ENCODE measurements around the gene SDHC.
"Not testable (repeated sequence)": the region's sequence is repeated elsewhere in the genome, so short reads cannot be mapped to it uniquely, and the experiment has no call there.

SDHC gene

GRCh38 chr1:161398900-161399256 is 84.7 kb downstream of the SDHC start:
- DNase-seq (ENCODE audit: low read depth, low spot score): no peak
- Histone ChIP-seq H3K9me3 (ENCODE audit: low read depth, low read length) (no peaks in the 10 kb centered on the region), H3K27ac (peak overlapping the region; percentile 99), H3K9ac (ENCODE audit: insufficient read length) (peak overlapping the region; percentile 95), H3K36me3 (ENCODE audit: insufficient read depth, low read length) (no peaks in the 10 kb centered on the region), H3K4me3 (peak overlapping the region; percentile 89)
- TF ChIP-seq FOXP2 (optimal IDR thresholded peaks at IDR 0.05; ENCODE audit: control extremely low read depth, extremely low read length, insufficient read depth) (no peak), EZH2 (IDR thresholded peaks at IDR 0.05) (no peak), POLR2AphosphoS5 (IDR thresholded peaks at IDR 0.05; ENCODE audit: borderline replicate concordance, low read depth, low read length) (no peak)

- TF ChIP-seq FOXP2 (optimal IDR thresholded peaks at IDR 0.05; ENCODE audit: control extremely low read depth, extremely low read length, insufficient read depth) (no peak), POLR2AphosphoS5 (IDR thresholded peaks at IDR 0.05; ENCODE audit: borderline replicate concordance, low read depth, low read length) (peak; percentile 89)
- peak overlapping the region; percentile 99 for H3K27ac ChIP-seq
- peak overlapping the region; percentile 89 for H3K4me3 ChIP-seq
- H3K9ac ChIP-seq (ENCODE audit: insufficient read length): peak overlapping the region; percentile 95
- no peaks in the 10 kb centered on the region for H3K9me3 ChIP-seq (ENCODE audit: low read depth, low read length)
- no peaks in the 10 kb centered on the region for H3K36me3 ChIP-seq (ENCODE audit: insufficient read depth, low read length)
- no peak for DNase-seq (ENCODE audit: low read depth, low spot score)
These were observed 85.2 kb downstream of the SDHC start for GRCh38 chr1:161399257-161399998.

GRCh38 chr1:161402446-161402845 is 88.3 kb downstream of the SDHC start:
- DNase-seq (ENCODE audit: low read depth, low spot score): no peak
- TF ChIP-seq EZH2 (IDR thresholded peaks at IDR 0.05) (no peak), FOXP2 (optimal IDR thresholded peaks at IDR 0.05; ENCODE audit: control extremely low read depth, extremely low read length, insufficient read depth) (no peak), POLR2AphosphoS5 (IDR thresholded peaks at IDR 0.05; ENCODE audit: borderline replicate concordance, low read depth, low read length) (no peak)
- H3K27ac ChIP-seq: no peak overlapping the region
- H3K36me3 ChIP-seq (ENCODE audit: insufficient read depth, low read length): no peaks in the 10 kb centered on the region
- H3K4me3 ChIP-seq: no peak overlapping the region
- no peaks in the 10 kb centered on the region for H3K9me3 ChIP-seq (ENCODE audit: low read depth, low read length)
- no peak overlapping the region for H3K9ac ChIP-seq (ENCODE audit: insufficient read length)

GRCh38 chr1:161404051-161404597 is 89.9 kb downstream of the SDHC start:
- Histone ChIP-seq H3K9me3 (ENCODE audit: low read depth, low read length) (no peaks in the 10 kb centered on the region), H3K36me3 (ENCODE audit: insufficient read depth, low read length) (no peaks in the 10 kb centered on the region), H3K9ac (ENCODE audit: insufficient read length) (no peak overlapping the region), H3K27ac (no peak overlapping the region), H3K4me3 (no peak overlapping the region)
- TF ChIP-seq POLR2AphosphoS5 (IDR thresholded peaks at IDR 0.05; ENCODE audit: borderline replicate concordance, low read depth, low read length): no peak
- DNase-seq (ENCODE audit: low read depth, low spot score): no peak

- not testable (repeated sequence) for H3K9ac ChIP-seq (ENCODE audit: insufficient read length); DNase-seq (ENCODE audit: low read depth, low spot score); H3K4me3 ChIP-seq; H3K27ac ChIP-seq; H3K36me3 ChIP-seq (ENCODE audit: insufficient read depth, low read length); H3K9me3 ChIP-seq (ENCODE audit: low read depth, low read length)
These were observed 92.4 kb downstream of the SDHC start for GRCh38 chr1:161406551-161406950.

- no peak overlapping the region for H3K27ac ChIP-seq
- H3K9ac ChIP-seq (ENCODE audit: insufficient read length): no peak overlapping the region
- no peaks in the 10 kb centered on the region for H3K36me3 ChIP-seq (ENCODE audit: insufficient read depth, low read length)
- no peaks in the 10 kb centered on the region for H3K9me3 ChIP-seq (ENCODE audit: low read depth, low read length)
- H3K4me3 ChIP-seq: no peak overlapping the region
- DNase-seq (ENCODE audit: low read depth, low spot score): no peak
- no peak for TF ChIP-seq POLR2AphosphoS5 (IDR thresholded peaks at IDR 0.05; ENCODE audit: borderline replicate concordance, low read depth, low read length)
- TF ChIP-seq FOXP2 (optimal IDR thresholded peaks at IDR 0.05; ENCODE audit: control extremely low read depth, extremely low read length, insufficient read depth): no peak
- TF ChIP-seq EZH2 (IDR thresholded peaks at IDR 0.05): no peak
These were observed 93.3 kb downstream of the SDHC start for GRCh38 chr1:161407451-161407985.

- no peaks in the 10 kb centered on the region for H3K36me3 ChIP-seq (ENCODE audit: insufficient read depth, low read length)
- DNase-seq (ENCODE audit: low read depth, low spot score): no peak
- H3K4me3 ChIP-seq: no peak overlapping the region
- H3K9me3 ChIP-seq (ENCODE audit: low read depth, low read length): no peaks in the 10 kb centered on the region
- no peak for TF ChIP-seq POLR2AphosphoS5 (IDR thresholded peaks at IDR 0.05; ENCODE audit: borderline replicate concordance, low read depth, low read length)
- no peak for TF ChIP-seq FOXP2 (optimal IDR thresholded peaks at IDR 0.05; ENCODE audit: control extremely low read depth, extremely low read length, insufficient read depth)
- no peak for TF ChIP-seq EZH2 (IDR thresholded peaks at IDR 0.05)
- no peak overlapping the region for H3K9ac ChIP-seq (ENCODE audit: insufficient read length)
- no peak overlapping the region for H3K27ac ChIP-seq
These were observed 94.4 kb downstream of the SDHC start for GRCh38 chr1:161408429-161409052.

- H3K4me3 ChIP-seq; H3K36me3 ChIP-seq (ENCODE audit: insufficient read depth, low read length); H3K9ac ChIP-seq (ENCODE audit: insufficient read length); H3K27ac ChIP-seq; DNase-seq (ENCODE audit: low read depth, low spot score); H3K9me3 ChIP-seq (ENCODE audit: low read depth, low read length): not testable (repeated sequence)
These were observed 95.9 kb downstream of the SDHC start for GRCh38 chr1:161409848-161410635.

GRCh38 chr1:161410636-161410970 is 96.4 kb downstream of the SDHC start:
- H3K27ac ChIP-seq; H3K9me3 ChIP-seq (ENCODE audit: low read depth, low read length); DNase-seq (ENCODE audit: low read depth, low spot score); H3K9ac ChIP-seq (ENCODE audit: insufficient read length); H3K36me3 ChIP-seq (ENCODE audit: insufficient read depth, low read length); H3K4me3 ChIP-seq: not testable (repeated sequence)
